Measurements from ENCODE around the gene CIAO2B.

CIAO2B gene

DNA sequence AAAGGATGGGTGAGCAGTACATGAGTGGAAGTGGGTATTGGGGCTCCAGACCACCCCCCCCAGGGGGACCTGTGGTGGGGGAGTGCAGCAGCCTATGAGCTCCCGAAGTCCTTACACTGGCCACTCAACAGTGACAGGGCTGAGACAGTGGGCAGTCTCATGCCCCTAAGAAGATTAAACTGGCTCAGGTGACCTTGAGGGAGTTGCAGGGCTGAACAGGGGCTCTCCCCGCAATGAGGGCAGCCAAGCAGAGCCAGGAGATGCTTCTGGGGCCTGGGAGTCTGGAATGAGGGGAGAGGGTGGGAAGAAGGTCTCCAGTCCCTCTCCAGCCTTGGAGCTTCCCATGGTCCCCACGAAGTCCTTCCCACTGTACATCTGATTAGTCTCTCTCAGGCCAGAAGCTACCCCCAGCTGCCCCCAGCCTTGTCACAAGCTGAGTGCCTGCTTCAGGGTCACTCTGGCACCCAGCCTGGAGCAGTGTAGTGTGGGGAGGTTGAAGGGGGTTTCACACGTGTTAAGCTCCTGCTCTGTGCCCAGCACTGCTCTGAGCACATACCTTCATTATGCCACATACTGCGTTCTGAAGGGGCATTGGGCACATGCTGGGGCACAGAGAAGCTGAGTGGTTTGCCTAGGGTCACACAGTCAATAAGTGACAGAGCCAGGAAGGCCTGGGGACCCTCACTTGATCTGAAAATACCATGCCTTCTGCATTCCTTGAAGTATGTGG lies 14.5 kb downstream of the CIAO2B start:
- DNase-seq (ENCODE audit: low spot score) = no peak

DNA sequence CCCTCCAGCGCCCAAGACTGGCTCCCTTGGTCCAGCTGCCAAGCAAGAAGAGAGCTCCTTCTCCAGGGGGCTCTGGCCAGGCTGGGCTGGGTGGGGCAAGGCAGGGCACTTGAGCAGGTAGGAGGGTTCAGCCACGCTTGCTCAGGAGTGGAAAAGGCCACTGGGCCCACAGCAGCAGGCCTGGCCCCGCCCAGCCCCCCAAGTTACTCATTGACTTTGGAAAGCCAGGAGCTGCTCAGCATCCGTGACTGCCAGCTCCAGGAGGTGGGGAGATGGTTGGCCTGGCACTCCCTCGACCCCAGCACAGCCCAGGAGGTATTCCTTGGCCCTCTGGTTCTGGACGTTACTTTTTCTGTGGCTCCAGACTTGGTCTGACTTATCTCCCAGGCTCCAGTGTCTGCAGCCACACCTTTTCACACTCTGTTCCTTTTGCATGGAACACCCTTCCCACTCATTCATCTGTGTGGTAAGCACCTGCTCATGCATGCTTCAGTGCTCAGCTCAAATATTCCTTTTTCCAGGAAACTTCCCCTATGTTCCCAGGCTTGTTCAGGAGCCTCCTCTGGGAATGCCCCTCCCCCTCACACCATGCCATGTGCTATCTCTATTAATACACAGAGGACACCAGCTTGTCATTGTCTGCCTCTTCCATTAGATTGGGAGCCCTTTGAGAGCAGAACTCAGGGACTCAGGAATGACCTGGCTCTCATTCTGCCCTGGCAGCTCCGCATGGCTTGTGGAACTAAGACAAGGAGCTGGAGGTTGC lies 15.2 kb downstream of the CIAO2B start, which contains the start of gene CDH16:
CDH16 (minus strand) TSS at position 83 of the 766 bp plus-strand sequence. CDS start 820 bp downstream, outside the sequence.
- no peak for DNase-seq (ENCODE audit: low spot score)

DNA sequence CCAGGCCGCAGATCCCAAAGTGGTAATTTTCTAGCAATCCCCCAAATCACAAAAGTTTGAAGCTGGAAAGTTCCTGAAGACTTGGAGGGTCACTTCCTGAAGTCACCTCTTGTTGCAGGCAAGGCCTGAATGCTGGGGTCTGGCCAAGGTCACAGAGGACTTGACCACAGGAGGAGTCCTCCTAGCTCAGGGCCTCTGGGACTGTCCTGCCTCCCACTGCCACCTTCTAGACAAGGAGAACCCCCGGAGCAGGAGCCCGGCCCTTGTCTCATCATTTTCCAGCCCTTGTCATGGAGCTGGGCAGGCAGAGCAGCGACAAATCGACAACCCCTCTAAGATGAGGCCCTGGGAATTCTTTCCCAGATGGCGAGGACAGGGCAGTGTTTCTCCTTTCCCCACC lies 15.8 kb downstream of the CIAO2B start:
- no peak for DNase-seq (ENCODE audit: low spot score)

DNA sequence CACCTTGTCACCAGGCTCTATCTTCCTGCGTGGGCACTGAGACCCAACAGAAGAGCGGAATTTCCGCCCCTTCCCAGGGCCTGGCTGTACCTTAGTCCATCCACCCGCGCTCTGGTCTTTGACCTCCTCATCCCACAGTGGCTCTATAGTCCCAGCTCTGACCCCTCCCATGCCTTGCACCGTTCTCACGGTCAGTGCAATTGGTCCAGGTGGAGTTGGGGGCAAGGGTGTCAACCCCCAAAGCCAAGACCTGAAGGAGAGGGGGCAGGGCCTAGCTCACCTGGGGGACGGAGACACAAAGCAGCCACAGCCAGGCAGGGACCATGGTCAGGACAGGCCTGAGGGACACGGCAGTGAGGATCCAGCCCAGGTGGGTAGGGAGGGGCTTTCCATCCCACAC lies 16.5 kb downstream of the CIAO2B start:
- no peak for DNase-seq (ENCODE audit: low spot score)

DNA sequence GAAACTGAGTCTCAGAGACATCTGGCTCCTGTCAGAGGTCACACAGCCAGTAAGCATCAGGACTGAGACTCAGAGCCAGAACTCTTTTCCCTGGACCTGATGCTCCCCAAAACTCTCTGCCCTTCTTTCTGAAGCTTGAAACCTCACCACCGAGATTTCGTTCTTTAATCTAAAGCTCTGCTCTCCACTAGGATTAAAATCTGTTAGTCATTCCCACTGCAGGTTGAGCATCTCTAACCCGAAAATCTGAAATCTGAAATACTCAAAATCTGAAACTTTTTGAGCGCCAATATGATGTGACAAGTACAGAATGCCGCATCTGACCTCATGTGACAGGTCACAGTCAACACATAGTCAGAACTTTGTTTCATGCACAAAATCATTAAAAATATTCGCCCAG lies 17.7 kb downstream of the CIAO2B start:
- no peak for DNase-seq (ENCODE audit: low spot score)

DNA sequence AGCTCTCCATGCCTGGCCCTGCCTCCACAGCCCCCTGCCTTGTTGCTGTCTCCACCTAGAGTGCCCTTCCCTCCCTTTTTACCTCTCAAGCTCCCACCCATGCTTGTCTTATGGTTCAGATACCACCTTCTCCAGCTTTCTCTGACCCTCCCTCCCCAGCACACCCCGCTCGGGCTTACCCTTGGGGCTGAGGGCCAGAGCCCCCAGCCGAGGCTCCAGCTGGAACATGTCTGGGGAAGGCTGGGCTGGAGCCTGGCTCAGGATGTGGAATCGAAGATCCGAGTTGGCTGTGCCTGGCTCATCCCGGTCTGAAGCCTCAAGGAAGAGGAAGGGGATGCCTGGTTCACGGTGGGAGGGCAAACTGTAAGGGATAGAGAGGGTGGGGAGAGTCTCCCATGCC lies 19.2 kb downstream of the CIAO2B start:
- no peak for DNase-seq (ENCODE audit: low spot score)

DNA sequence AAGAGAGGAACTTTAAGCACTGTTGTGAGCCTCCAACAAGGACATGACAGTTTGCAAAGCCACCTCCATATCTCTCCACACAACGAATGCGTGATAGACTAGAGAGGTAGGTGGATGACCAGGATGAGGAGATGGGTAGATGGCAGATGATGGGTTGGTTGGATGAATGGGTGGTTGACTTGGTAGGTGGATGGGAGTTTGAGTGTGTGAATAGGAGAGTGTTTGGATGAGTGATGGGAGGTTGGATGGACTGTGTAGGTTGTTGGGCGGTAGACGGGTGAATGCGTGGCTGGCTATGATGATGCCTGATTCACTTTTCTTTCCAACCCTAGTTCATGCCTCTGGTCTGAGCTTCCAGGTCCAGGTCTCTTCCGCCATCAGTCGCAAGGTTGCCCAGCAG lies 19.7 kb downstream of the CIAO2B start:
- DNase-seq (ENCODE audit: low spot score) = no peak

DNA sequence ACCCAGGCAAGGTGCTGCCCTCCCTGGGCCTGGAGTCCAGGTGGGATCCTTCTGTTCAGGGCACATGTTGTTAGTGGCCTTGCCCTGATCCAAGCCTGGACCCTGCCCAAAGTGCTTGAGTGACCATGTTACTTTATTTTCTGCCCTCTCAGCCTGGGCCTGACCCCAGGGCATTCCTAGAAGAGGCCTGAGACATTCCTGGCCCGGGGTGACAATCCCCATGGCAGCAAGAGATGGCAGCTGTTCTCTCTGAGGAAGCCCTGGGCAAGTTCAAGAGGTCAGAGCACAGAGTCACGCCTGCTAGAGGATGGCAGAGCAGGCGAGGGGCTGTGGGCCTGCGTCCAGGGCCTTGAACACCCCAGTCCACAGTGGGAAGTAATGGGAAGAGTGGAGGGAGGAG lies 20.5 kb downstream of the CIAO2B start:
- no peak for DNase-seq (ENCODE audit: low spot score)

DNA sequence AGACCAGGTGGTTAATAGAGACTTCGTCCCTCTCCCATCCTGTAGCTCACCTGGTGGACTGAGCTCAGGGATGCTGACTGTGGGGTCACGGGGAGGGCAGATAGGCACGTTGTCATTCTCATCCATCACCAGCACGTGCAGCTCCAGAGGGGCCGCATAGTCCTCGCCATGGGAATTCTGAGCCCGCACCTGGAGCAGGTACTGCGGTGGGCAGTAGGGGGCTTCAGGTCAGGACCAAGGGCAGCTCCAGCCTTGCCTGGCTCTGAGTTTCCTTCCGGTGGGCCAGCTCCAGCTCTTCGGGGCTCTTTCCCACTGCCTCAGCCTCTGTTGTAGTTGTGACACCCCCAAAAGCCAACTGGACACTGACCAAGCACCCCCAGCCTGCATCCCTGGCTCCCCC lies 21.1 kb downstream of the CIAO2B start:
- DNase-seq (ENCODE audit: low spot score) = no peak

DNA sequence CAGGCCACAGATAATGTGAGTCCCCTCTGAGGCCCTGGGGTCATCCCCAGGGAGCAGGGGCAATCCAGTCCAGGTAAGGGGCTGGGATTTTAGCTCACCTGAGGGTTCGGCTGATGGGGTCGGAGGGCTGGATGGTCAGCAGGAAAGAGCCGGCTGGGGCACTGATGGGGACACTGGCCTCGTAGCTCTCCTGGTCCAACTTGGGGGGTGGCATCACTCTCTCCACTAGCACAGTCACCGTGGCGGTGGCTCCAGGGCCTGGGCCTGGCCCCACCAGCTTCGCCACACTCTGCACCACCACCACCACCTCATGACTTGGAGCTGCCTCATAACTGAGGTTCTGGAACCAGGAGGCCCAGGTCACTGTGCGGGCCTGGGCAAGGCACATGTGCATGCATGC lies 22.4 kb downstream of the CIAO2B start:
- no peak for DNase-seq (ENCODE audit: low spot score)

DNA sequence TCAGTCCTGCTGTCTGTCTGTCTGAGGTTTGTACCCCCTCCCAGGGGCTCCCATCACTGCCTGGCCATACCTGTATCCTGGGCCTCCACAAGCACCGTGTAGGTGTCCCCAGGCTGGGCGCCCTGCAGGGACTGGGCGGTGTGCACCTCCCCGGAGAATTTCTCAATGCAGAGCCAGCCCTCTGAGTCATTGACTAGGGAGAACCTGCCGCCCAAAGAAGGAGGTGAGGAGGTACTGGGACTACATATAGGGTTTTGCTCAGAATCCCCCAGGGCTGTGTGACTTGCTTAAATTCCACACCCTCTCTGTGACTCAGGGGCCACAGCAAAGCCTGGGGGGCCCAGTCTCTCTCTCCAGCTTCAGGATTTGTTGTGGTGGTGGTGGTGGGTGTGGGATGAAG lies 23.1 kb downstream of the CIAO2B start:
- no peak for DNase-seq (ENCODE audit: low spot score)

DNA sequence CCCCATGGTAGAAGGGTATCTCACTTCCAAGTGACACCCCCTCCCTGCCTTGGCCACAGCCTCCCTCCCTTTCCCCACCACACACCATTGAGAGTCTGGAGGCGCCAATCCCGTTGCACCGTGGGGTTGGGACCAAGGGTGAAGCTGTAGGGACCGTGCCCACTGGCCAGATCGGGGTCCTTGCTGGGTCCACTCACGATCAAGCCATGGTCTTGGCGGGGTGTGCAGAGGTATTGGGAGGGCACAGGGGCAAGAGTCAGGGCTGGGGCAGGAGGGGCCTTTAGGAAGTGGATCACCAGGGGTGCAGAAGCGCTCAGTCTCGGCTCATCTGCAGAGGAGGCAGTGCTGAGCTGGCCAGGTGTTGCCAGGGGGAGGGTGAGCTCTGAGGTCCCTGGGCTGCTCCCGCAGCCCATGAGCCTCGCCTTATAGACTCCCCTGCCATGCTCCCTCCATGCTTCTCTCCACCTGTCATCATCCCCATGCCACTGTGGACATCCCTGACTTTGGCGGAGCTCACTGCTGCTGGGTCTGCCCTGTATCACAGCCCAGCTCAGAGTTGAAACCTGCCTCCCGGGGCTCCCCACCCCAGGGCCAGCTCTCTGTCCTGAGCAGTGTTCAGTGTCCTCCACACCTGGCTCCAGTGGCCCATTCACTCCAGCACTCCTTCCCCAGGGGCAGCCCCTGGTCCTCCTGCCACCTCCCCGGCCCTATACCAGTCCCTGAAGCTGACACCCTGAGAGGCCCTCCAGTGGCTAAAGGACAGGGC lies 23.8 kb downstream of the CIAO2B start:
- no peak for DNase-seq (ENCODE audit: low spot score)

DNA sequence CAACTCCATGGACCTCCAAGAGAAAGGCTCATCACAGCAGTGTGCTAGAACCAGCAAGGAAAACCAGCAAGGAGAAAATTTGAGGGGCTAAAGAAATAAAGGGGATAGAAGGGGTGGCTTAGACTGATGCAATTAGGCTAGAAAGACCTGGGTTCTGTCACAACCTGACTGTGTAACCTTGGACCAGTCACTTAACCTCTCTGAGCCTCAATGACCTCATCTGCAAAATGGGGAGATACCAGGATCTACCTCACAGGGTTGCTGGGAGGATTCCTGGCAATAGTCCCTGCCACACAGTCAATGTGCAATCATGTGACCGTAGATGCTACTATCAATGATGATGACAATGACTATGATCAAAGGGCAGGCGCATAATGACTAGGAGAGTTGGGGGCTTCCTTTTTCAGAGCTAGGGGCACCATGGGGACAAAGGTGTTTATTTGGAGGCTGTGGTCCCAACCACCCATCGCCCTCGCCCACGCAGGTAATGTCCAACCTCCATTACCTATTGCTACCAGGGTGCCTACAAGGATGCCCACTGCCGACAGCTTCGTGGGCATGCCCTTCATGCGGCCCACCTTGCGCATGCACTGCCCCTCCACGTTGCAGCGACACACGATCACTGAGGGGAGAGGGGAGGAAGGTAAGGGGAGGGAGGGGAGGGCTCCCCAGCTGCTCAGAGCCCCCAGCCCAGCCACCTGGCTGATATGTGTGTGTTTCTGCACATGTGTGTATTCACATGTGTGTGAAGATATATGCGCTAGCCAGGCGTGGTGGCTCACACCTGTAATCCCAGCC lies 25.2 kb downstream of the CIAO2B start:
- no peak for DNase-seq (ENCODE audit: low spot score)

DNA sequence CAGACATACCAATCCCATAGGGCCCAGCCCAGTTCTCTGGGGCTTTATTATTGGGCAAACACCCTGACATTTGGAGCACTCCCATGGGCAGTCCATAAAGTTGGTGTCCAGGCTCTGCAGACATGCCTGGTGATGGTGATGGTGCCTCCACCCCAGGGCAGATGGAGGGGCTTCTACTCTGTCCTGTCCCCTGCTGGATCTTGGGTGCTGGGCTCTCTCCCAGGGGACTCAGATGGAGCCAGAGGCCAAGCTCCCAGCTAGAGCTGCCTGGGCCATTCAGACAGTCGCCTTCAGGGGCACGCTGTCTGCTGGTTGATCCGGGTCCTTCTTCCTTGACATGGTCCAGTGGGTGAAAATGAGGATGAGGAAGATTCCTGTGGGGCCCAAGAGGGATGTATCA lies 26.1 kb downstream of the CIAO2B start:
- DNase-seq (ENCODE audit: low spot score) = no peak

DNA sequence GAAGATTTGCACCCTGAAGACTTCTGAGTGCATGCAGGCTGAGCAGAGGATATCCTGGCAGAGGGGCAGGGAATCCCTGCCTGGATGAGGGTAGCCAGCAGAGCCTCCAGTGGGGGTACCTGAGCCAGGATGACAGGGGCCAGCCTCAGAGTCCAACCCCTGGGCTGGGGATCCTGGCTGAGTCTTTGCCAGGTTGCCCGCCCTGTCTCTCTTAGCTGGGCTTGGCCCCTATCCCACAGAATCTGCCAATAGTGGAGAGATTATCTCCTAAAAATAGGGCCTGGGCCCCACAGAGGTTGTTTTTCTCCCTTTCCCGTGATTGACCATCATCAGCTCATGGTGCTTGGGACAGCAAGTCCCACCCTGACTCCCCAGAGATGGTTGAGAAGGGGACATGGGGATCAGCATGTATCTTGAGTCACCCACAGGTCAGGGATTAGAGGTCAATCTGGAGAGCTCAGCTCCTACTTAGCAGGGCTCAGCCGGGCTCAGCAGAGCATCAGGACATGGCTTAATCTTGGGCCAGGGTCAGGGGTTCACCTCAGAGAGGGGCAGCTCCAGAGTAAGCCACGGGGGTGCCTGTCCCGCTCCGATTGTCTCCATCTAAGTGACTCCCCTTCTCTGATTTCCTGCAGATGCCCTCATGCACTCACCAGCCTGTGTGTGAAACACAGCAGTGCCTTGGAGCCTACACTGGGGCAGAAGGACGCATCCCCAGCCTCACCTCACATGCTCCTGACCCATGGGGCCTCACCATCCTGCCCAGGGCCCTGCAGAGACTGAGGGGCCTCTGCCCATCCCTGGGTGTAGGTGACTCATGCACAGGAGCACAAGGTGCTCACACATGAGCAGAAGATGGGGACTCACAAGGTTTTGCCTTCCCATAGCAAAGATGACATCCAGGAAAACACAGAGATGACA lies 27.0 kb downstream of the CIAO2B start:
- peak; percentile 1 for DNase-seq (ENCODE audit: low spot score)

DNA sequence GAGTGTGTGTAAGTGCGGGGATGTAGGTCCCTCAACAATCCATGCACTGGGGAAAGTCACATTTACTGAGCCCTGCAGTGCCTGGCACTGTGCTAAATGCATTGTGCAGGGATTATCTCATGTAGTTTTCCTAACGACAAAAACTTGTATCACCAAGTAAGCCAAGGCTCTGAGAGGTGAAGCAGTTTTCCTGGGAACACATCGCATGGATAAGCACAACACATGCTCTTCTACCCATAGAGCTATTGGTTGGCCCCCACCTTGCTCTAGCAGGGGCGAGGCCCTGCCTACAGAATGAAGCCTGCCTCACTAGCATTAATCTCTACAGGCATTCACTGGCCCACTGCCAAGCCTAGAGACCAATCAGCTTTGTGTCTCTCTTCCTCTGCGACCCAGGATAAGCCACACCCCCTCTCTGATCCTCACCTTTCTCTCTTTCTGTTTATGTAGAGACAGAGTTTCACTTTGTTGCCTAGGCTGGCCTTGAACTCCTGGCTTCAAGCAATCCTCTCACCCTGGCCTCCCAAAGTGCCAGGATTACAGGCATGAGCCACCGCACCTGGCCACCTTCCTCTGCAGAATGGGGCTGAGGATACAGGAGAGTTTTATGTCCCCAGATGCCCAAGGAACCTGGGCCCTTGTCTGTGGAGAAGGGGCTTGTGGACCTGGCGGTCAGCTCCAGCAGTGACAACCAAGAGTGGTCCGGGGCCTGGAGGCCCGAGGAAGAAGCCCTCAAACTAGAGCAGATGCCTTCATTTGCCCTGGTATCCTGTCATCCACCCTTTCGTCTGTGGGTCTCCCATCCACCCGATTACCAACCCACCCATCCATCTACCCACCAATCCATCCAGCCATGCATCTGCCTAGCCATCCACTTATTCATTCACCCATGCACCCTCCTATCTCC lies 28.3 kb downstream of the CIAO2B start:
- DNase-seq (ENCODE audit: low spot score) = peak; percentile 11

DNA sequence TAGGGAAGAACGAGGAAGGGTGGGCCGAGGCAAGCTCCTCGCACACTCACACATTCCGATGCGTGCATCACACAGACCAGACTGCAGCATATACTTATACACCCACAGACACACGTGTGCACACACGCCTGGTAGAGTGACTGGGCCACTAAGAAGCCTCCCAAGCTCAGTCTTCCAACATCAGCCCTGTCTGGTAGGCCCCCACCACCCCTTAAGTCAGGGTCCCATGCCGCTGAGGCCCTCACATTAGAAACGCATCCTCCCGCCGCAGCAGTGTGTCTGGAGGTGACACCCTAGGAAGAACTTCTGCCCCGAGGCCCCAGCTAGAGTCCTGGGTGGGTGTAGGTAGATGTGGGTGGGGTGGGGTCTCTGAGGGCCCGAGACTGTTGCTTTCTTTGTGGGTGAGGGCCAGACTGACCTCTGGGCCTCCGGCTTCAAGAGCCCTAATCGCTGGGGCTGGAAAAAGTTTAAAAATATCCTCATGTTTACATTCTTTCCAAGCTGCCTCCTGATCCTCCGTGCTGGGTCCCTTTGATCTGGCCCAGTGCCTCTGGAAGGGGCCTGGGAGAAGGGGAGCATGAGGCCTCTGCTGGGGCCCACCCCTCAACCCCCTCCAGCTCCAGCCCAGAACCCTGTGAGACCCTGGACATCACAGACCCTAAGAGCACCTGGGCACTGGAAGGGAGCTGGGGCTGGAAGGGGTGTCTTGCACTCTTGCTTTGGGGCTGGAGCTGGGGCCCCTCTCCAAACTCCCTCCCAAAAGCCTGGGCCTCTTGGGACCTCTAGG lies 29.2 kb downstream of the CIAO2B start:
- DNase-seq (ENCODE audit: low spot score) = peak; percentile 86

DNA sequence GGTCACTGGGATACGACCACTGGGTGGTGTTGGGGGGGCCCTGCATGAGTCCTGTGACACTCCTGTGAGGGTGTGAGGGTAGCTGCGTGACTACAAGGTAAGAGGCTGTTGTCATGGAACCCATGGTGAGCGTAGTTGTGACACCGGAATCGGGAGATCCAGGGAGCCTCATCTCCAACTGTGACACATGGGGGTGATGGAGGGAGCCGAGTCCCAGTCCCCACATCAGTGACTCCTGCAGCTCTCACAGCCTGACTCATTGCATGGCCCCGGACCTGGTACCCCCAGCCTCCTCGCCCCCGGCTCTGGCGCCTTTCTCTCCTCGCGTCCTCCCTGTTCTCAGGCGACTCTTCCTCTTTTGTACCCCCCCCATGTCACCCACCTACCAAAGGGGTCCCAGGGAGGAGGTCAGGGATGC lies 29.8 kb downstream of the CIAO2B start:
- no peak for DNase-seq (ENCODE audit: low spot score)

All from hepatic stellate cell (primary cell).